ENCODE results near the gene SPTBN5.

- no peak for TF ChIP-seq CTCF (IDR thresholded peaks at IDR 0.05)
- no peak for TF ChIP-seq POLR2A (IDR thresholded peaks at IDR 0.05)
Observed at GRCh38 chr15:41844814-41845213, 49.0 kb downstream of the SPTBN5 start.
